HL-60 (cell line): ENCODE measurements around the gene BHLHE40.

Experiments
- DNase-seq, 2 experiments: peaks; one replicate each; pipeline ENCODE4 v3.0.0-alpha.2; 2010 to 2020; ENCODE audit warnings: low read depth in 1 of 2, low spot score in 1 of 2
- H3K27ac ChIP-seq: fragments of 250-450 bp; sonication (Bioruptor Pico); replicated peaks from 2 replicates; pipeline ENCODE4 v1.5.1; 2020; ENCODE audit warnings: mild to moderate bottlenecking, moderate library complexity
- H3K27me3 ChIP-seq: fragments of 250-450 bp; sonication (Bioruptor Pico); 2 replicates; pipeline ENCODE4 v1.5.1; 2021; ENCODE audit warnings: mild to moderate bottlenecking, moderate library complexity; ENCODE audit not compliant: insufficient read depth, poor library complexity, severe bottlenecking
- H3K4me3 ChIP-seq: replicated peaks from 2 replicates; pipeline ENCODE4 v1.5.1; 2011; ENCODE audit warnings: mild to moderate bottlenecking, control low read depth, low read length; ENCODE audit not compliant: insufficient read depth
- GABPA ChIP-seq: IDR thresholded peaks from 2 replicates; pipeline ENCODE4 v1.6.1; 2012; ENCODE audit warnings: low read depth
- POLR2AphosphoS5 ChIP-seq: IDR thresholded peaks from 2 replicates; pipeline ENCODE4 v1.6.1; 2012; ENCODE audit warnings: low read depth
- SPI1 ChIP-seq: IDR thresholded peaks from 2 replicates; pipeline ENCODE4 v1.6.1; 2012; ENCODE audit warnings: low read depth, mild to moderate bottlenecking, borderline replicate concordance
- TF ChIP-seq, protein P1 (sequence below): IDR thresholded peaks from one replicate; pipeline ENCODE4 v1.5.1; 2011; ENCODE audit warnings: low read length, control low read depth, inconsistent platforms; ENCODE audit not compliant: insufficient read depth
- TF ChIP-seq, protein P2 (sequence below): IDR thresholded peaks from 2 replicates; pipeline ENCODE4 v1.6.1; 2012; ENCODE audit warnings: low read depth; ENCODE audit not compliant: insufficient replicate concordance

BHLHE40 gene

DNA sequence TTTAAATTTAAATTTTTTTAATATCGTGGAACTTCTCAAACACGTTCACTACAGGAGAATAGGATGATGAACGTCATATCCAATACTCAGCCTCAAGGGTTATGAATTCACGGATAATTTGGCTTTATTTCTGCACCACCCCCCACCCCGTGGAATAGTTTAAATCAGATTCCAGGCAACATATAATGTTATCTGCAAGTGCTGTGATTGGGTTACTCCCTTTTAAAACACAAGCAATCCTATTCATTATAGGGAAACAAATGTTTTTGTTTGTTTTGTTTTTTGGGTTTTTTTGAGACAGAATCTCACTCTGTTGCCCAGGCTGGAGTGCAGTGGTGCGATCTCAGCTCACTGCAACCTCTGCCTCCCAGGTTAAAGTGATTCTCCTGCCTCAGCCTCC lies 30.9 kb downstream of the BHLHE40 start:
- Histone ChIP-seq H3K4me3 (no peak overlapping the region), H3K27me3 (no peaks in the 10 kb centered on the region), H3K27ac (no peak overlapping the region)
- TF ChIP-seq, protein P1, sequence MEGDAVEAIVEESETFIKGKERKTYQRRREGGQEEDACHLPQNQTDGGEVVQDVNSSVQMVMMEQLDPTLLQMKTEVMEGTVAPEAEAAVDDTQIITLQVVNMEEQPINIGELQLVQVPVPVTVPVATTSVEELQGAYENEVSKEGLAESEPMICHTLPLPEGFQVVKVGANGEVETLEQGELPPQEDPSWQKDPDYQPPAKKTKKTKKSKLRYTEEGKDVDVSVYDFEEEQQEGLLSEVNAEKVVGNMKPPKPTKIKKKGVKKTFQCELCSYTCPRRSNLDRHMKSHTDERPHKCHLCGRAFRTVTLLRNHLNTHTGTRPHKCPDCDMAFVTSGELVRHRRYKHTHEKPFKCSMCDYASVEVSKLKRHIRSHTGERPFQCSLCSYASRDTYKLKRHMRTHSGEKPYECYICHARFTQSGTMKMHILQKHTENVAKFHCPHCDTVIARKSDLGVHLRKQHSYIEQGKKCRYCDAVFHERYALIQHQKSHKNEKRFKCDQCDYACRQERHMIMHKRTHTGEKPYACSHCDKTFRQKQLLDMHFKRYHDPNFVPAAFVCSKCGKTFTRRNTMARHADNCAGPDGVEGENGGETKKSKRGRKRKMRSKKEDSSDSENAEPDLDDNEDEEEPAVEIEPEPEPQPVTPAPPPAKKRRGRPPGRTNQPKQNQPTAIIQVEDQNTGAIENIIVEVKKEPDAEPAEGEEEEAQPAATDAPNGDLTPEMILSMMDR = no peak
- TF ChIP-seq SPI1 = no peak
- no peak for TF ChIP-seq GABPA
- TF ChIP-seq, protein P2, sequence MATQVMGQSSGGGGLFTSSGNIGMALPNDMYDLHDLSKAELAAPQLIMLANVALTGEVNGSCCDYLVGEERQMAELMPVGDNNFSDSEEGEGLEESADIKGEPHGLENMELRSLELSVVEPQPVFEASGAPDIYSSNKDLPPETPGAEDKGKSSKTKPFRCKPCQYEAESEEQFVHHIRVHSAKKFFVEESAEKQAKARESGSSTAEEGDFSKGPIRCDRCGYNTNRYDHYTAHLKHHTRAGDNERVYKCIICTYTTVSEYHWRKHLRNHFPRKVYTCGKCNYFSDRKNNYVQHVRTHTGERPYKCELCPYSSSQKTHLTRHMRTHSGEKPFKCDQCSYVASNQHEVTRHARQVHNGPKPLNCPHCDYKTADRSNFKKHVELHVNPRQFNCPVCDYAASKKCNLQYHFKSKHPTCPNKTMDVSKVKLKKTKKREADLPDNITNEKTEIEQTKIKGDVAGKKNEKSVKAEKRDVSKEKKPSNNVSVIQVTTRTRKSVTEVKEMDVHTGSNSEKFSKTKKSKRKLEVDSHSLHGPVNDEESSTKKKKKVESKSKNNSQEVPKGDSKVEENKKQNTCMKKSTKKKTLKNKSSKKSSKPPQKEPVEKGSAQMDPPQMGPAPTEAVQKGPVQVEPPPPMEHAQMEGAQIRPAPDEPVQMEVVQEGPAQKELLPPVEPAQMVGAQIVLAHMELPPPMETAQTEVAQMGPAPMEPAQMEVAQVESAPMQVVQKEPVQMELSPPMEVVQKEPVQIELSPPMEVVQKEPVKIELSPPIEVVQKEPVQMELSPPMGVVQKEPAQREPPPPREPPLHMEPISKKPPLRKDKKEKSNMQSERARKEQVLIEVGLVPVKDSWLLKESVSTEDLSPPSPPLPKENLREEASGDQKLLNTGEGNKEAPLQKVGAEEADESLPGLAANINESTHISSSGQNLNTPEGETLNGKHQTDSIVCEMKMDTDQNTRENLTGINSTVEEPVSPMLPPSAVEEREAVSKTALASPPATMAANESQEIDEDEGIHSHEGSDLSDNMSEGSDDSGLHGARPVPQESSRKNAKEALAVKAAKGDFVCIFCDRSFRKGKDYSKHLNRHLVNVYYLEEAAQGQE = no peak
- no peak for TF ChIP-seq POLR2AphosphoS5
- DNase-seq = no peak

DNA sequence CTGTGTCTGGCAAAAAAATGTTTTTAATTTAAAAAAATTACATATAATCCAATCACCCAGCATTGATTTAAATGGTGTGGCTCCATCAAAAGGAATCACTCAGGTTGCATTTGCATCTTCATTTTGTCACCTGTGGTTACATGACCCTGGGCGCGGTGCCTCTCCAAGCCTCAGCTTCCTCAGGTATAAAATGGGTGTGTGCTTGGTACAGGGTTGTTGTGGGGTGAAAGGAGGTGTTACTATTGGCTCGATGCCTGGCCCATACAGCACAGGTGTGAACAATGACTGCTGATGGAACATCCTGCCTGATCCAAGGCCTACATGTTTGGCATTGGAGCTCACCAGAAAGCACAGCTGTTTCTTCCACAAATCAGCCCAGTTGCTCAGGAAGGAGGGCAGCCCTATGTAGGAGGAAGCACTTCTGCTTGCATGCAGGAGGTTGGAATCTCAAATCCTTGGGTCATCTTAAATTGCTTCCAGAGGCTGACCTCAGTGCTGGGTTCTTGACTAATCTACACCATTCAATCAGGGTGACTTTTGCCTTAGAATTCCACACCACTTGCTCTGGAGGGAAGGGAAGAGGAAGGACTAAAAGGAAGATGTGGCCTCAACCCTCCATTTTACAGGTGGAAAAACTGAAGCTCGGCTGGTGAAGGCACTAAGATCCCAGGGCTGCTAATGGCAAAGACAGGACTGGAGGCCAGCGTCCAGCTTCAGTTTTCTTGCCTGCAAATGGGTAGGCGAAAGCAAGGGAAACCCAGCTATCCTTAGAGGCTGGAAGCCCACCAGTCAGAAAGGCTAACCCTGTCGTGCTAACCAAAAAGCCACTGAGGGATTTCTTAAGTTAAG lies 31.7 kb downstream of the BHLHE40 start:
- DNase-seq = no peak
- peak overlapping the region; percentile 47 for H3K27ac ChIP-seq
- TF ChIP-seq SPI1 = no peak
- TF ChIP-seq, protein P1 = no peak
- TF ChIP-seq, protein P2 = no peak
- no peak for TF ChIP-seq POLR2AphosphoS5
- no peak for TF ChIP-seq GABPA

DNA sequence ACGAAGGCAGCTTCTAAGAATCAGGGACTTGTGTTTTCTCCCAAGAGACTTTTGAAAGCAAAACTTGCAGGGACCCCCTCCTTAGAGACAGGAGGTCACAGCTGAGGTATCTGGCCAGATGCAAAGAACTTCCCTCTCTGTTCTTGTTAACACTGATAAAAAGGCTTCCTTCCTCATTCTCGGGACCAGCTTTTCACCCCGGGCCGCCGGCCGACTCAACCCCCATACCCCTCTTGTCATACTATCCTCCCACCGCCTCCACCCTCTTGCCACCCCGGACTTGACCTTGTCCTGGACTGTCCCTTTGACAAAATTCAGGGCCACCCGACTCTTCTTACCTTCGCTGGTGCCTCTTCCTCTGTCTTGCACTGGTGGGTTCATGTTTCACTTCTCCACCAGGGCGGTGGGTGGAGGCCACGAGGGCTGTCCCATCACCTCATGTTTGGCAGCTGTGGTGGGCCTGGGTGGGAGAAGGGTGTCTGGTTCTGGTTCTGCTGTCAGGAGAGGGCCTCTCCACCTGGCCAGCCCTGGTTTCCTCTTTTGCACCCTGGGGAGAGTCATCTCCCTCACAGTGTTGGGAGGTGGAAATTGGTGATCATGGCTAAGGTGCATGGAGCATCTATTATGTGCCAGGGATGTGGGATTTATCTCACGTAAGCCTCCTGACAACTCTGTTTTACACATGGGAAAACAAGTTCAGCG lies 32.5 kb downstream of the BHLHE40 start:
- H3K4me3 ChIP-seq = no peak overlapping the region
- H3K27ac ChIP-seq = peak overlapping the region; percentile 47
- TF ChIP-seq POLR2AphosphoS5 = no peak
- TF ChIP-seq GABPA = no peak
- peak; percentile 32; the same call in 1 of the 2 replicates for TF ChIP-seq SPI1
- TF ChIP-seq, protein P1 = no peak
- H3K27me3 ChIP-seq = no peaks in the 10 kb centered on the region
- peak in 1 of 2 experiments; percentile 74 for DNase-seq

More for the DNA sequence above, 31.7 kb downstream of the BHLHE40 start:
- Histone ChIP-seq H3K4me3 (no peak overlapping the region), H3K27me3 (no peaks in the 10 kb centered on the region)
